HL-60 (cell line): ENCODE results near the gene AGPAT2.
A peak's percentile ranks its signal among the peaks of the same experiment; 100 is the strongest.

Experiments used
- CTCF ChIP-seq: IDR thresholded peaks from one replicate; pipeline ENCODE4 v1.5.1; 2011; ENCODE audit warnings: low read length, control low read depth, inconsistent platforms; ENCODE audit not compliant: insufficient read depth
- GABPA ChIP-seq: IDR thresholded peaks from 2 replicates; pipeline ENCODE4 v1.6.1; 2012; ENCODE audit warnings: low read depth
- POLR2AphosphoS5 ChIP-seq: IDR thresholded peaks from 2 replicates; pipeline ENCODE4 v1.6.1; 2012; ENCODE audit warnings: low read depth
- SPI1 ChIP-seq: IDR thresholded peaks from 2 replicates; pipeline ENCODE4 v1.6.1; 2012; ENCODE audit warnings: low read depth, mild to moderate bottlenecking, borderline replicate concordance

- TF ChIP-seq CTCF = no peak
- TF ChIP-seq POLR2AphosphoS5 = no peak
- TF ChIP-seq GABPA = no peak
- TF ChIP-seq SPI1 = peak; percentile 79
Observed at GRCh38 chr9:136705564-136705963, 18.3 kb upstream of the AGPAT2 start.
